Astrocyte (in vitro differentiated cells and primary cell): ENCODE results near the gene RILP. TPM values are rescaled to one million over a fixed set of nuclear protein-coding genes. Genes with fewer than 3 reads are reported as not detected.

Experiments
- DNase-seq: peaks from one replicate; pipeline ENCODE4 v3.0.0-alpha.2; 2010; ENCODE audit warnings: low read depth
- FAIRE-seq: peaks from 2 replicates; lab custom pipeline; 2011; peaks lifted over from hg19 to GRCh38; lab: Jason Lieb, UNC
- H2AFZ ChIP-seq: 2 replicates; pipeline ENCODE4 v1.6.0; 2012; ENCODE audit warnings: low read depth, low read length, inconsistent platforms
- H3K27ac ChIP-seq: 2 replicates; pipeline ENCODE4 v1.5.1; 2011; ENCODE audit warnings: low read depth, low read length, inconsistent platforms
- H3K27me3 ChIP-seq: 2 replicates; pipeline ENCODE4 v1.6.0; 2011; ENCODE audit warnings: low read length, inconsistent platforms; ENCODE audit not compliant: insufficient read depth
- H3K36me3 ChIP-seq: 2 replicates; pipeline ENCODE4 v1.5.1; 2011; ENCODE audit warnings: low read length, inconsistent platforms; ENCODE audit not compliant: insufficient read depth
- H3K4me1 ChIP-seq: 2 replicates; pipeline ENCODE4 v1.5.1; 2011; ENCODE audit warnings: low read length, inconsistent platforms; ENCODE audit not compliant: insufficient read depth
- H3K4me2 ChIP-seq: 2 replicates; pipeline ENCODE4 v1.6.0; 2012; ENCODE audit warnings: low read length, inconsistent platforms
- H3K4me3 ChIP-seq: 2 replicates; pipeline ENCODE4 v1.5.1; 2011; ENCODE audit warnings: low read depth, mild to moderate bottlenecking, low read length, inconsistent platforms; ENCODE audit not compliant: insufficient read depth
- H3K79me2 ChIP-seq: 2 replicates; pipeline ENCODE4 v1.6.0; 2012; ENCODE audit warnings: mild to moderate bottlenecking, low read length, inconsistent platforms; ENCODE audit not compliant: insufficient read depth
- H3K9ac ChIP-seq: 2 replicates; pipeline ENCODE4 v1.6.0; 2012; ENCODE audit warnings: mild to moderate bottlenecking, low read length, inconsistent platforms
- H3K9me3 ChIP-seq: 2 replicates; pipeline ENCODE4 v1.5.1; 2012; ENCODE audit warnings: low read depth, mild to moderate bottlenecking, low read length, inconsistent platforms; ENCODE audit not compliant: insufficient read depth
- H4K20me1 ChIP-seq: 2 replicates; pipeline ENCODE4 v1.6.0; 2012; ENCODE audit warnings: low read length, inconsistent platforms; ENCODE audit not compliant: insufficient read depth
- H3K27ac Mint-ChIP-seq: one replicate; pipeline ENCODE4 v1.8.0; 2021; ENCODE audit warnings: mild to moderate bottlenecking, mixed read lengths; ENCODE audit not compliant: unreplicated experiment
- H3K27me3 Mint-ChIP-seq: one replicate; pipeline ENCODE4 v1.8.0; 2021; ENCODE audit warnings: low read depth, mixed read lengths; ENCODE audit not compliant: unreplicated experiment
- H3K36me3 Mint-ChIP-seq: one replicate; pipeline ENCODE4 v1.8.0; 2021; ENCODE audit warnings: low read depth, mixed read lengths; ENCODE audit not compliant: unreplicated experiment
- H3K4me1 Mint-ChIP-seq: one replicate; pipeline ENCODE4 v1.8.0; 2021; ENCODE audit warnings: low read depth, mixed read lengths; ENCODE audit not compliant: unreplicated experiment
- H3K4me3 Mint-ChIP-seq: one replicate; pipeline ENCODE4 v1.8.0; 2021; ENCODE audit warnings: mild to moderate bottlenecking, moderate library complexity, mixed read lengths; ENCODE audit not compliant: unreplicated experiment
- H3K9me3 Mint-ChIP-seq: one replicate; pipeline ENCODE4 v1.8.0; 2021; ENCODE audit warnings: mild to moderate bottlenecking, mixed read lengths; ENCODE audit not compliant: unreplicated experiment
- EZH2 ChIP-seq: IDR thresholded peaks from 2 replicates; pipeline ENCODE4 v1.6.1; 2012; ENCODE audit warnings: mild to moderate bottlenecking, low read length, inconsistent platforms; ENCODE audit not compliant: insufficient read depth
- total RNA-seq: library from RNA; stranded (reverse); gene quantifications from 2 replicates; pipeline ENCODE4 v1.2.1, GENCODE V29; 2021
- TF ChIP-seq, protein P1 (sequence below): IDR thresholded peaks from 2 replicates; pipeline ENCODE4 v1.5.1; 2011; ENCODE audit warnings: low read depth, mild to moderate bottlenecking, inconsistent platforms, low read length, moderate library complexity; ENCODE audit not compliant: insufficient read depth

The RILP gene
- total RNA-seq, 1 donor from 2014 or later = 7.8 TPM

- peaks cover 9% of the 10 kb centered on the region for H3K4me1 Mint-ChIP-seq
- no peak overlapping the region for H3K27ac Mint-ChIP-seq
- H3K4me3 ChIP-seq = peak overlapping the region; percentile 83
- no peaks in the 10 kb centered on the region for H3K79me2 ChIP-seq
- H3K4me1 ChIP-seq = peaks cover 9% of the 10 kb centered on the region
- peak overlapping the region; percentile 88 for H3K9ac ChIP-seq
- H4K20me1 ChIP-seq = peaks cover 18% of the 10 kb centered on the region
- no peak for FAIRE-seq
- H3K36me3 ChIP-seq = no peaks in the 10 kb centered on the region
- peaks cover 8% of the 10 kb centered on the region for H3K27me3 Mint-ChIP-seq
- peak overlapping the region; percentile 82 for H3K4me3 Mint-ChIP-seq
- H3K9me3 ChIP-seq = no peaks in the 10 kb centered on the region
- peak overlapping the region; percentile 100 for H3K4me2 ChIP-seq
- no peak for TF ChIP-seq EZH2
- TF ChIP-seq, protein P1, sequence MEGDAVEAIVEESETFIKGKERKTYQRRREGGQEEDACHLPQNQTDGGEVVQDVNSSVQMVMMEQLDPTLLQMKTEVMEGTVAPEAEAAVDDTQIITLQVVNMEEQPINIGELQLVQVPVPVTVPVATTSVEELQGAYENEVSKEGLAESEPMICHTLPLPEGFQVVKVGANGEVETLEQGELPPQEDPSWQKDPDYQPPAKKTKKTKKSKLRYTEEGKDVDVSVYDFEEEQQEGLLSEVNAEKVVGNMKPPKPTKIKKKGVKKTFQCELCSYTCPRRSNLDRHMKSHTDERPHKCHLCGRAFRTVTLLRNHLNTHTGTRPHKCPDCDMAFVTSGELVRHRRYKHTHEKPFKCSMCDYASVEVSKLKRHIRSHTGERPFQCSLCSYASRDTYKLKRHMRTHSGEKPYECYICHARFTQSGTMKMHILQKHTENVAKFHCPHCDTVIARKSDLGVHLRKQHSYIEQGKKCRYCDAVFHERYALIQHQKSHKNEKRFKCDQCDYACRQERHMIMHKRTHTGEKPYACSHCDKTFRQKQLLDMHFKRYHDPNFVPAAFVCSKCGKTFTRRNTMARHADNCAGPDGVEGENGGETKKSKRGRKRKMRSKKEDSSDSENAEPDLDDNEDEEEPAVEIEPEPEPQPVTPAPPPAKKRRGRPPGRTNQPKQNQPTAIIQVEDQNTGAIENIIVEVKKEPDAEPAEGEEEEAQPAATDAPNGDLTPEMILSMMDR = no peak
- H3K27me3 ChIP-seq = no peaks in the 10 kb centered on the region
- DNase-seq = no peak
- no peak overlapping the region for H3K27ac ChIP-seq
- H3K9me3 Mint-ChIP-seq = no peaks in the 10 kb centered on the region
- no peaks in the 10 kb centered on the region for H3K36me3 Mint-ChIP-seq
- H2AFZ ChIP-seq = peak overlapping the region; percentile 99
These were observed 22.3 kb downstream of the RILP start for GRCh38 chr17:1627182-1627981.

GRCh38 chr17:1626333-1626732, 23.3 kb downstream of the RILP start:
- H3K27ac ChIP-seq = no peak overlapping the region
- H4K20me1 ChIP-seq = peaks cover 18% of the 10 kb centered on the region
- no peak for DNase-seq
- Mint-ChIP-seq H3K4me3 (peak overlapping the region; percentile 82), H3K4me1 (peaks cover 9% of the 10 kb centered on the region), H3K9me3 (no peaks in the 10 kb centered on the region), H3K36me3 (peaks cover under 1% of the 10 kb centered on the region), H3K27me3 (peaks cover 5% of the 10 kb centered on the region), H3K27ac (no peak overlapping the region)
- no peak overlapping the region for H3K4me3 ChIP-seq
- no peak for FAIRE-seq
- H3K36me3 ChIP-seq = no peaks in the 10 kb centered on the region
- H3K27me3 ChIP-seq = no peaks in the 10 kb centered on the region
- H3K4me1 ChIP-seq = peaks cover 9% of the 10 kb centered on the region
- no peaks in the 10 kb centered on the region for H3K9me3 ChIP-seq
- no peak overlapping the region for H3K9ac ChIP-seq
- H3K4me2 ChIP-seq = peak overlapping the region; percentile 100
- H2AFZ ChIP-seq = no peak overlapping the region
- TF ChIP-seq, protein P1 = no peak
- no peak for TF ChIP-seq EZH2
- no peaks in the 10 kb centered on the region for H3K79me2 ChIP-seq

GRCh38 chr17:1625581-1625980, 24.1 kb downstream of the RILP start:
- H3K27ac Mint-ChIP-seq = no peak overlapping the region
- Histone ChIP-seq H3K4me2 (no peak overlapping the region), H3K36me3 (no peaks in the 10 kb centered on the region), H2AFZ (no peak overlapping the region), H3K79me2 (no peaks in the 10 kb centered on the region), H3K4me1 (peaks cover 9% of the 10 kb centered on the region), H3K27ac (no peak overlapping the region), H3K9me3 (no peaks in the 10 kb centered on the region), H4K20me1 (peaks cover 18% of the 10 kb centered on the region), H3K4me3 (no peak overlapping the region), H3K27me3 (no peaks in the 10 kb centered on the region), H3K9ac (no peak overlapping the region)
- H3K36me3 Mint-ChIP-seq = peaks cover 2% of the 10 kb centered on the region
- H3K27me3 Mint-ChIP-seq = peaks cover 5% of the 10 kb centered on the region
- TF ChIP-seq EZH2 = no peak
- TF ChIP-seq, protein P1 = no peak
- H3K4me1 Mint-ChIP-seq = peaks cover 9% of the 10 kb centered on the region
- no peak overlapping the region for H3K4me3 Mint-ChIP-seq
- H3K9me3 Mint-ChIP-seq = no peaks in the 10 kb centered on the region
- no peak for DNase-seq
- FAIRE-seq = no peak
